ENCODE results near the gene DNAJA2.
"Not testable (repeated sequence)": the region's sequence is repeated elsewhere in the genome, so short reads cannot be mapped to it uniquely, and the experiment has no call there.

DNAJA2 gene

DNA sequence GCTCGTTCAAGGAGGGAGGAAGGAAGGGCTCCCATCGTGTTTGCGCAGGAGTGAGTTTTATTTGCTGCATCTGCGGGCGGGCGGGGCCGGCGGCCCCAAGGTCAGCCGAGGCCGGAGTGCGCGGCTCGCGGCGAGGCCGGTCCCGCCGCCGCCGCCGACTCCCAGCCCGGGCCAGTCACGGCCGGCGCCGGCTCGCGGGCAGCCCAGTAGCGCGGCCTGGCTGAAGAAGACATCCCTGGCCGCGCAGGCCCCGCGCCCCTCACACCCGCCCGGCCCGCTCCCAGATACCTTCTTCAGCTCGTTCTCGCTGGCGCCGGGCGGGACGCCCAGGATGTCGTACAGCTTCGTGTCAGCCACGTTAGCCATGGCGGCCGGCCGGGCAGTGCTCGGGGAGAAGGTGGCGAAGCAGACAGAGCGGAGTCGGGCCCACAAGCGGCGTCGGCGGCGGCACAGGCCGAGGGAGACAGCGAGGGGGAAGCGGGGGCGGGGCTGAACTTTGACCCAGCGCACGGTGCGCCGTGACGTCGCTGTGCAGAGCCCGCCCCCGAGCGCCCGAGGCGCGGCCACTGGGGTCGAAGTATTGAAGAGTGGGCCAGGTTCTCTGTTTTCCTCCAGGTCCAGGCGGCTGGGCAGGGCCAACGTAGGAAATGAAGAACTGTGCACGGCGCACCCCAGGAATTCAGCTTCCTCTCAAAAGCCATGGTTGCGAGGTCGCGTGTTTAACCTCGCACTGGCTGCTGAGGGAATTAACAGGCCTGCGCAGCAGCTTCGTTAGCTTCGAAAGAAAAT, at the start of gene DNAJA2:
DNAJA2 (minus strand) TSS at position 468 of the 789 bp plus-strand sequence; CDS start at position 366, 102 bp downstream.
- DNase-seq: peak; percentile 91

DNA sequence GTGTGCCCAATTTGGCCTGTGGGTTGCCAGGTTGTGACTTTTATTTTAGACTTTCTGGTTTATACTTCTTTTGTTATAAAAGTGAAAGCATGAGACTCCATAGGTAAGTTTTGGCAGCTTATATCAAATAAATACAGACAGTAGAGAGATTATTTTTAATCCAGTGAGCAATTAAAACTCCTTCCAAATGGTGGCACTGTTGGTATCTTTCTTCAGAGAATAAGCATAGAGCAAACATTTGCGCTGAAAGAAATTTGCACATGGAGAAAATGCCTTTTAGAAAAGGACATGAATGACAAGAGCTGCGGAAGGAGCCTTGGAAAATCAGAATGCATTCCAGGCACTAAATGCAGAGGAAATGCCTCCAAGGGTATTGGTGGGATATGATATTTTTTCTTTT, 46.1 kb upstream of the DNAJA2 start:
- DNase-seq: no peak

DNA sequence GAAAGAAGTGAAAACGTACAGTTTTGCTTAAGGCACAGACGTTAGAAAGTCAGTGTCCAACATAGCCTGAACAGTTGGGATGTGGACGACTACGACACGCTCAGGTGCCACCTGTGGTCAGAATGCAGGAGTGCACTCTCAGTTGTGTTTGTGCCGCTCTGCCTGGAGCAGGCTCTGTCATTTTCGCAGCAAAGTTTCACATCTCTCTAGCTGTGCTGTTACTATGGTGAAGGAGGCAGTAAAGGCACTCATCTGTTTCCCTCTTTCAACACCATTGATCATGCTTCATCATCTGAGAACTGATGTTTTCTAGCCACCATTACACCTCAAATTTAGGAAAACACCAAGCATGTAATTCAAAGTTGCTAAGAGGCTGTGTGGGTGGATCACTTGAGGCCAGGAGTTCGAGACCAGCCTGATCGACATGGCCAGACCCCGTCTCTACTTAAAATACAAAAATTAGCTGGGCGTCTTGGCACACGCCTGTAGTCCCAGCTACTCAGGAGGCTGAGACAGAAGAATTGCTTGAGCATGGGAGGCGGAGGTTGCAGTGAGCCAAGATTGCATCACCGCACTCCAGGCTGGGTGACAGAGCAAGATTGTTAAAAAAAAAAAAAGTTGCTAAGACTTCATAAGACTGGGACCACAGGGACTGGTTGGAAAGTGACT, 44.9 kb upstream of the DNAJA2 start:
- peak; percentile 53 for DNase-seq

DNA sequence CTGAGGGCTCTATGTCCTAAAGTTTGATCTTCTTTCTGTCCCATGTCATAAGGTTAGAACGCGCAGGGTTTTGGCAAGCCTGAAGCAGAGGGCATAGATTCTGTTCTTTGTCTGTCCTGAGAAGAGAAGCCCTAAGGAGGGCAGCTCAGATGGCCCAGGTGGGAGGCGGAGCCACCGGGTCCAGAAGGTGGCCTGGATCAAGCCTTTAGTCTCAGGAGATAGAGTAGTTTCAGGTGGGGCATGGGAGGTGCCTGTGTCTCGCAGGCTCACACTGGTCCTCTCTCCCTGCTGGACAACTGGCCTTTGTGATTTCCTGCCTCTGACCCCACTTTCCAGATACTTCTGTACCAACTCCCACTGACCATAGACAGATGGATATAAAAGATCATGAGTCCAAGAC, 44.2 kb upstream of the DNAJA2 start:
- no peak for DNase-seq

DNA sequence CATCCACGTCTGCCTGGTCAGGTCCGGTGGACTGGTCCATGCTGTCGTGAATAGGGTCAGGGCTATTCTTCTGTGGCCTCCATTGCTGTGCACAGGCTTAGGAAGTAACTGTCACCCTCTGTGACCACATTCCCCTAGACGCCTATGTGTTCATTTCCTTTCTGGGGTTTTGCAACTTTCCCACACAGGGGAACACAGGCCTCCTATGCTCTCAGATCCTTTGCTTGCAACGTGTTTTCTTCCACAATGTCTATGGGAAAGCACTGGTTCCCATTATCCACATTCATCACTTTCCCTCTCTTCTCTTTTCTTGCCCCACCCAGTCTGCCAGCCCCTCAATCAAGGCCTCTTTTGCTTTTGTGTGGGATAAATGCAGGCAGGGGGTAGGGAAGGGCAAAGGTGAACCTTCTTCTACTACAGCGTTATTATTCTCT, 43.2 kb upstream of the DNAJA2 start:
- peak; percentile 32 for DNase-seq

DNA sequence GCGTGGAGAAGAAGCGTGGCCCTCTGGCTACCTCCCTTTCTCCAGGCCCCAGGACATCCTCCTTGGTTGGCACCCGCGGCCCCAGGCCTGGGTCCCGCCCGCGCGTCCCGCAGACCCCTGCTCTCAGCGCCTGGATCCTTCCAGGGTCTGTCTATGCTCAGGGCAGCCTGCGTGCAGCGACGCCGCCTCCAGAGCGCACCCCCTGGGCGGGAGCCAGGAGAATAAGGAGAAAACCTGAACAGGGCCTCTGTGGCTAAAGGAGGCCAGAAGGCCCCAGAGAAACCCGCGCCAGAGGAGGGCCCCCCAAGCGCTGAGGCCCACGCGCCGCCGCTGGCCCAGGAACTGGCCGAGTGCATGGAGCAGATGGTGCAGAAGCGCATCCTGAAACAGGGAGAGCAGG, 40.4 kb upstream of the DNAJA2 start:
- DNase-seq: no peak

DNA sequence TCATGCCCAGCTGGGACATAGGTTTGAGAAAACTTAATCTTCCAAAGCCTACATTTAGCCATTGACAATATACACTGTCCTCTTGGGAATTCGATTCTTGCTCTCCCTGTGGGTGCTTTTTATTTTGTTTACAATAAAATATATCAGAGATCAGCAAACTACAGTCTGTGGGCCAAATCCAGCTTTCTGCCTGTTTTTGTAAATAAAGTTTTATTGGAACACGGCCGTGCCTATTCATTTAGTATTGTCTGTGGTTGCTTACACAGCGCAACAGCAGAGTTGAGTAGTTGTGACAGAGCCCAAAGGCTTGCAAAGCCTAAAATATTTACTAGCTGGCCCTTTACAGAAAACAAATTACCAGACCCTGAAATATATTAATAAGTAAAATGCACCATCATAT, 39.7 kb upstream of the DNAJA2 start:
- no peak for DNase-seq

DNA sequence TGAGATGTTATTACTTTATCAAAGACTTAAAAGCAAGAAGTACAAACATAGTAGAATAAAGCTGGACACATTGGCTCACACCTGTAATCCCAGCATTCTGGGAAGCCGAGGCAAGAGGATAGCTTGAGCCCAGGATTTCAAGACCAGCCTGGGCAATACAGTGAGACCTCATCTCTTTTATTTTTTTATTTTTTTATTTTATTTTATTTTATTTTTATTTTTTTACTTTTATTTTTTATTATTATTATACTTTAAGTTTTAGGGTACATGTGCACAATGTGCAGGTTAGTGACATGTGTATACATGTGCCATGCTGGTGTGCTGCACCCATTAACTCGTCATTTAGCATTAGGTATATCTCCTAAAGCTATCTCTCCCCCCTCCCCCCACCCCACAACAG, 37.3 kb upstream of the DNAJA2 start:
- DNase-seq: not testable (repeated sequence)

DNA sequence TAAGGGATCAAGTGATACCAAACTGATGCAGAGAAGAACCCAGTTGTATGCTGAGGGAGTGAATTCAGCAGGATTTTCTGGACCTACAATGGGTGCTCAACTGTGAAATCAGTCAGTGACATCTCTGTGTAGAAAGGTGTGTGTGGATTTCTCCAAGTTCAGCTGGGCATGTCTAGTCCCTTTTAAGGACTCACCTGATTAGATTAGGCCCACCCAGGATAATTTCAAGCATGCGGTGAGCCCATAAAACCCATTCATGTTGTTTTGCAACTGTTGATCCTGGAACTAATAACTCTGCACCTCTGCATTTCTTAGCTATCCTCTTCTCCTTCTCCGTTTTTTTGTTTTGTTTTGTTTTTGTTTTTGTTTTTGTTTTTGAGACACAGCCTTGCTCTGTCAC, 35.1 kb upstream of the DNAJA2 start:
- DNase-seq: no peak

DNA sequence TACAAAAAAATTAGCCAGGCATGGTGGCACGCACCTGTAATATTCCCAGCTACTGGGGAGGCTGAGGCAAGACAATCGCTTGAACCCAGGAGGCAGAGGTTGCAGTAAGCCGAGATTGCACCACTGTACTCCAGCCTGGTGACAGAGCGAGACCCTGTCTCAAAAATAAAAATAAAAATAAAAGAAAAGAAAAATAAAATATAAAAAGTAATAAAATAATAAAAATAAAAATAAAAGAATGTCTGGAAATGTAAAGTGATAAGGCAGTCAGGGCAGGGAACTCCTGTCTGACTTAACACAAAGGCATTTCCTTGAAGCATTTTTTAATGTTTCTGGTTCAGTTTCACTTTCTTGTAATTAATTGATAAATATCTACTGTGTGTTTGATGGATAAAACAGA, 34.7 kb upstream of the DNAJA2 start:
- no peak for DNase-seq

DNA sequence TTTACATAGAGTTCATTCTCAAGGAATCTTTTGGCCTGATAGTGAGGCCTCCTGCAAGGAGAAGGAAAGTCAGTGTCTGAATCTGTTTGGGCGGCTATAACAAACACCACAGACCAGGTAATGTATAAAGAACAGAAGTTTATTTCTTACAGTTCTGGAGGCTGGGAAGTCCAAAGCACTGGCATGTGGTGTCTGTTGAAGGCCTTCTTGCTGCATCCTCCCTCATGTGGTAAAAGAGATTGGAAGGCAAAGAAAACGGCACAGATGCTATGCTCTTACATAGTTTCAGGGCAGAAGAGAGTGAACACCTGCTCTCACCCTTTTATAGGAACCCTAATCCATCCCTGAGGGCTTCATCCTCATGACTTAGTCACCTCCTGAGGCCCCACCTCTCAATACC, 31.2 kb upstream of the DNAJA2 start:
- DNase-seq: no peak

DNA sequence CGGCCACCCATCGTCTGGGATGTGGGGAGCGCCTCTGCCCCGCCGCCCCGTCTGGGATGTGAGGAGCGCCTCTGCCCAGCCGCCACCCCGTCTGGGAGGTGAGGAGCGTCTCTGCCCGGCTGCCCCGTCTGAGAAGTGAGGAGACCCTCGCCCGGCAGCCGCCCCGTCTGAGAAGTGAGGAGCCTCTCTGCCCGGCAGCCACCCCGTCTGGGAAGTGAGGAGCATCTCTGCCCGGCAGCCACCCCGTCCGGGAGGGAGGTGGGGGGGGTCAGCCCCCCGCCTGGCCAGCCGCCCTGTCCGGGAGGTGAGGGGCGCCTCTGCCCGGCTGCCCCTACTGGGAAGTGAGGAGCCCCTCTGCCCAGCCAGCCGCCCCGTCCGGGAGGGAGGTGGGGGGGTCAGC, 26.6 kb upstream of the DNAJA2 start:
- DNase-seq: not testable (repeated sequence)

DNA sequence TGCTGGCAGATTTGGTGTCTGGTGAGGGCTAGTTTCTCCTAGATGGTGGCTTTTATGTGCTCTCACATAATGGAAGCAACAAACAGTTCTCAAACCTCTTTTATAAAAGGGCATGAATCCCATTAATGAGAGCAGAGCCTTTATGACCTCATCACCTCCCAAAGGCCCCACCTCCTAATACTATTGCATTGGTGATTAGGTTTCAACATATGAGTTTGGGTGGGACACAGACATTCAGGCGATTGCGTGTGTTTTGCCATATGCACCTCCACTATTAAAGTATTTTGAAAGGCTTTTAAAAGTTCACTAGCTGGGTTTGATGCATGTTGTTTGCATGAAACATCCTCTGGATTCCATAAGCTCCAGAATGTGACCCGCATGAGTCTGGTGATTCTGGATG, 24.4 kb upstream of the DNAJA2 start:
- no peak for DNase-seq

DNA sequence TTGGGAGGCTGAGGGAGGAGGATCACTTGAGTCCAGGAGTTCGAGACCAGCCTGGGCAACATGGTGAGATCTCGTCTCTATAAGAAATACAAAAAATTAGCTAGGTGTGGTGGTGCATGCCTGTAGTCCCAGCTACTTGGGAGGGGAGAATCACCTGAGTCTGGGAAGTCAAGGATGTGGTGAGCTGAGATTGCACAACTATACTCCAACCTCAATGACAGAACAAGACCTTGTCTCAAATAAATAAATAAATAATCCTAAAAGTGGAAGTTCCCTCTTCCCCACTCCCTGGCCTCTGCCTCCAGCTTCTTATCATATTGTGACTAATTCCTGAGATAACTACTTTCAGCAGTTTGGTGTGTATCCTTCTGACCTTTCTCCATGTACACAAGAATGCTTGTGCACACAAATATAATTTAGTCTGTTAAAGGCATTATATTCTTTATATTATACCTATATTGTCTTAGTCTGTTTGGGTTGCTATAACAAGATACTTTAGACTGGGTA, 23.5 kb upstream of the DNAJA2 start:
- DNase-seq: no peak

DNA sequence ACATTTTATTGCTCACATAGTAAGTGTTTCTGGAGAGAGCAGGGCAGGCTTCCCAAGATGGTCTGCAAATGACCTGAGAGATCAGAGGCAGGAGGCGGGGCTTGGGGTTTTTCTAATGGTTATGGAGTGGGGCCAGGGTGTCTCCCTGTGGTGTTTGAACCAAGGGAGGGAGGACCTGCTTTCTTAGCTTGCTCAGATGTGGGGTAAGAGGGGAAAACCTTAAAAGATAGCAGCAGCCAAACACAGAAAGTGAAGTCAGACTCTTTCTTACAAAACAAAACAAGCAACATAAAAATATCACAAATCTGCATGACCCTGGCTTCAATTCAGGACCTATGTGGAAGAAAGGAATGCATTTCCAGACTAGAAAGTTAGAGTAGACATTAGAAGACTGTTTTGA, 22.9 kb upstream of the DNAJA2 start:
- DNase-seq: no peak

DNA sequence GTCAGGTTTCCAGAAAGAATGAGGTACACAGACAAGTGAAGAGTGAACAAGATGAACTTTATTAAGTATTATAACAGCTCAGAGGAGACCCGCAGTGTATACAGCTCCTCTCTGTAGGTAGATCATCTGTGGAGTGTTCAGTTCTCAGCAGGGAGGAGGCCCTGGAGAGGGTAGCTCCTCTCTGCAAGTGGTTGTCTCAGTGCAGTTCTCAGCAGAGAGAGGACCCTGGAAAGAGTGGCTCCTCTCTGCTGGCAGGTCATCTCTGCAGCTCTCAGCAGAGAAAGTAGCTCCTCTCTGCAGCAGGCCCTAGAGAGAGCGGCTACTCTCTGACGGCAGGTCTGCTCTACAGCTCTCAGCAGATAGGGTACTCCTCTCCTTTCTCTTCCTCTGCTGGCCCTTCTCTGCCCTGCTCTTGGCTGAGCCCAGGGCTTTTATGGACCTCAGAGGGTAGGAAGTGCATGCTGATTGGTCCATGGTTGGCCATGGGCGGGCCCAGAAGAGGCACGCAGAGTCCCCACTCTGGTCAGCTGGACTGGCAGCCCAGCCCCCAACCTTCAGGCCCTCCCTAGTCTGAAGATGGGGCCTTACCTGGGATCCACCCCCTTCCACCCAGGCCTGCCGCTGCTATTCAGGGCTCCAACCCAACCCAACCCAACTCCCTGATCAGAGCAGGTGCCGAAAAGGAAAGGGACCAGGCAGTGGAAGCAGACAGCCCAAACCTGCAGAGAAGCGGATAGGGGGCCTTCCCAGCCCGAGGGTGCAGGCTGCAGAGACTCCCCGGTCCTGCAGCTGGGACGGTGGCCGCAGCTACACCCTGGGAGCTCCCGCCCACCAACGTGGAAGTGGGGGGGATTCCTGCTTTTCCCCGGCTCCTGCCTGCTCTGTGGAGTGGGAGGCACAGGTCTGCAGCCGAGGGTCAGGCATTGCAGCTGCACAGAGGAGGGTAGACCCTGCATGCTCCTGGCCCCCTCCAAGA, 18.5 kb upstream of the DNAJA2 start:
- no peak for DNase-seq

DNA sequence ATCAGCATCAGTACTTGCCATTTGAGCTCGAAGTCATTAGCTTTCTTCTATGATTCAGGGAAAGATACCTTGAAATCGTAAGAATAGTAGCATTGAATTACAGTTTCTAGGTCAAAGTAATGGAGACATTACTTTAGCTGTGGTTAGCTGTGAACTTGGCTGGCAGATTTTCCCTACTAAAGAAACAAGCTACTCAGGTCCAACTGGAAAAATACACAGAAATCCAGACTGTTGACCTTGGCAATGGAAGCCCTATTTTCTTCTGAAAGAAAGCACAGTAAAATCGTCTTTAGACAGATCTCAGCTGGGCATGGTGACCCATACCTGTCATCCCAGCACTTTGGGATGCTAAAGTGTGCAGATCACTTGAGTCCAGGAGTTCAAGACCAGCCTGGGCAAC, 13.4 kb upstream of the DNAJA2 start:
- DNase-seq: no peak

DNA sequence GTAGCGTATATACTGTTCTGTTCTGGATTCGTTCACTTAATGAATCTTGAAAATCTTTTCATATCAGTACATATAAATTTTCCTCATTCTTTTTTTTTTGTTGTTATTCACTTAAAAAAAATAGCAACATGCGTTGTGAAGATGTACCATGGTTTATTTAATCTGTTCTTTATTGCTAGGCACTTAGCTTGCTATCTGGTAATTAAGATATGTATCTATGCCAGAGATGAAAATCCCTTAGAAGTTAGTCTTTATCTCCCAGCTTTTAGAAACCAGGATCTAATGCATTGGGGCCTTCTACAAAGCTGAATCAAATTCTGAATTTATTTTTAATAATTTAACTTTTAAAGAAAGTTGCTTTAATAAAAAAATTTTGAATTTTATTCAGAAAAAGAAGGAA, 13.0 kb upstream of the DNAJA2 start:
- DNase-seq: no peak

DNA sequence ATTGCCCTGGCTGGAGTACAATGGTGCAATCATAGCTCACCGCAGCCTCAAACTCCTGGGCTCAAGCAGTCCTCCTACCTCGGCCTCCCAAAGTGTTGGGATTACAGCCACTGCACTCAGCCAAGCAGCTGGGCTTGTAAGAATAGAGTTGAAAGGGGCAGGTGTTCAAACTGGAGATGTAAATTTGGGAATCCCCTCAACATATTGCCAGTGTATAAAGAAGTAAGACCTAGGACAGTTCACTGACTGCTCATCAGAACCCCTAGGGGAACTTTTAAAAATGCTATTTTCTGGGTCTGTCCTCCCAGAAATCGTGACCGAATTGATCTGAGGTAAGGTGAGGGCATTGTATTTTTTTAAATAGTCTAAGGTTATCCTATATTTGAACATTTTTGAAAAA, 8.9 kb upstream of the DNAJA2 start:
- DNase-seq: no peak

DNA sequence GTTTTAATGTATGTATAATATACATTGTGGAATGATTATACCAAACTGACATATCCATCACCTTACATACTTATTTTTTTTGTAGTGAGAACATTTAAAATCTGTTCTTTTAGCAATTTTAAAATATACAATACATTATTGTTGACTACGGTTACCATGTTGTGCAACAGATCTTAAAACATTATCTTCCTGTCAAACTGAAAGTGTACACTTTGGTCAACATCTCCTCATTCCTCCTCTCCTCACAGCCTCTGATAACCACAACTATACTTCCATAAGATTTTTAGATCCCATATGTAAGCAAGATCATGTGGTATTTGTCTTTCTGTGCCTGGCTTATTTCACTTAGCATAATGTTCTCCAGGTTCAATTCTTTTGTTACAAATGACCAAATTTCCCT, 7.5 kb upstream of the DNAJA2 start:
- no peak for DNase-seq

DNA sequence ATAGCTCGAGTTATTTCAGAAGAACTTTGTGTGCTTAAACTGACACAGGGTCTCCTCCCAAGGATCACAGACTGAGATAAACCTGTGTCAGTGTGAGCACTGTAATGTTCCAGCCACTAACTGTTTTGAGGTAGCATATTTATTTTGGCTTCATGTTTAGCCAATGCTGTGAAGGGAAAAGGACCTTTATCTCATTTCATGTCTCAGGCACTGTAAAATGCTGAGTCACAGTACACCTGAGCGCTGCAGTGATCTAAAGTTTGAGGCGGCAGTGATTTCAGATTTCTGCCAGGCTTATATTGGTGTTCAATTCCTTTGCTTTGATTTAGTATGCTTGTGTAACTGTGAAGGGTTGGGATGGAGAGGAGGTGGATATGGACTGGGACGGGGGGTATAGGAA, 3.1 kb upstream of the DNAJA2 start:
- peak; percentile 9 for DNase-seq

DNA sequence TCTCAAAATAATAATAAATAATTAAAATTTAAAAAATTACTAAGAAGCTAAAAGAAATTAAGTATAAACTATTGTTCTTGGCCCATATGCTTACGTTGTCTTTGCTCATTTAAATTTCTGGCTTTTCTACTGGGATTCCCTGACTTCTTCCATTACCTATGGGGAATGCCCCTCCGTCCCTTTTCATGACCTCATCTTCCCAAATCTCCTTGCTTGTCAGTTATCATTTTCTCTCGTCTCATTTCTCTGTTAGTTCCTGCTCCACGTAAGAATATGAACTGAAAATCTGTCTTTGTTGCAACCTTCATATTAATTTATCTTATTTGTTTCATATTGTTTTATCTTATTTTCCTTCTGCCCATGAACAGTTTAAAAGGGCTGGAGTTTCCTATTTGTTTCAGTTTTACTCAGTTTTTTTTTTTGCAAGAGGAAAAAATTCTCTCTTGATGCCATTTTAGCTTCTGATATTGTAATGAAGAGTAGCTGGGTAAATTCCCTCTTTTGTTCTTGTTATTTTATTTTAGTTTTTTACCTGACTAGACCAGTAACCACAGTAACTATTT, 2.5 kb upstream of the DNAJA2 start:
- DNase-seq: no peak

DNA sequence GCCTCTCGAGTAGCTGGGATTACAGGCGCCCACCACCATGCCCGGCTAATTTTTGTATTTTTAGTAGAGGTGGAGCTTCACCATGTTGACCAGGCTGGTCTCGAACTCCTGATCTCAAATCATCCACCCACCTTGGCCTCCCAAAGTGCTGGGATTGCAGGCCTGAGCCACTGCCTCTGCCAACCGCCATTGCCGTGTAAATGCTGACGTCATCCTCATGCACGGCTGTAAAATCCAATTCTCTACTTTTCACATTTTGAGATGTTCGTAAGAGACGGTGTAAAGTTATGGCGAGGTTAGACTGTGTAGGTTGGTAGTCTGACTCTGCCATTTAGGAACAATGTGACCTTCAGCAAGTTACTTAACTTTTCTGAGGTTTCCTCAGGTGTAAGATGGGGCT, 1.7 kb upstream of the DNAJA2 start:
- no peak for DNase-seq
